ENCODE measurements around the gene ZDHHC12. TPM values are rescaled to one million over a fixed set of nuclear protein-coding genes. Genes with fewer than 3 reads are reported as not detected.
A peak's percentile ranks its signal among the peaks of the same experiment; 100 is the strongest.

ZDHHC12 gene
- total RNA-seq, 6 experiments from 2014 or later: 48.1 to 54.6 (median 53.1) TPM

- H3K4me1 Mint-ChIP-seq (ENCODE audit: low read depth): no peaks in the 10 kb centered on the region
- no peak overlapping the region for H3K4me3 Mint-ChIP-seq
- H3K9me3 Mint-ChIP-seq: no peaks in the 10 kb centered on the region
- no peak for DNase-seq
- H3K27ac Mint-ChIP-seq: no peak overlapping the region
- no peaks in the 10 kb centered on the region for H3K27me3 Mint-ChIP-seq (ENCODE audit: insufficient read depth)
- TF ChIP-seq, protein P1, sequence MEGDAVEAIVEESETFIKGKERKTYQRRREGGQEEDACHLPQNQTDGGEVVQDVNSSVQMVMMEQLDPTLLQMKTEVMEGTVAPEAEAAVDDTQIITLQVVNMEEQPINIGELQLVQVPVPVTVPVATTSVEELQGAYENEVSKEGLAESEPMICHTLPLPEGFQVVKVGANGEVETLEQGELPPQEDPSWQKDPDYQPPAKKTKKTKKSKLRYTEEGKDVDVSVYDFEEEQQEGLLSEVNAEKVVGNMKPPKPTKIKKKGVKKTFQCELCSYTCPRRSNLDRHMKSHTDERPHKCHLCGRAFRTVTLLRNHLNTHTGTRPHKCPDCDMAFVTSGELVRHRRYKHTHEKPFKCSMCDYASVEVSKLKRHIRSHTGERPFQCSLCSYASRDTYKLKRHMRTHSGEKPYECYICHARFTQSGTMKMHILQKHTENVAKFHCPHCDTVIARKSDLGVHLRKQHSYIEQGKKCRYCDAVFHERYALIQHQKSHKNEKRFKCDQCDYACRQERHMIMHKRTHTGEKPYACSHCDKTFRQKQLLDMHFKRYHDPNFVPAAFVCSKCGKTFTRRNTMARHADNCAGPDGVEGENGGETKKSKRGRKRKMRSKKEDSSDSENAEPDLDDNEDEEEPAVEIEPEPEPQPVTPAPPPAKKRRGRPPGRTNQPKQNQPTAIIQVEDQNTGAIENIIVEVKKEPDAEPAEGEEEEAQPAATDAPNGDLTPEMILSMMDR (IDR thresholded peaks at IDR 0.05): no peak
- peaks cover under 1% of the 10 kb centered on the region; the same call in 1 of the 2 replicates for H3K36me3 Mint-ChIP-seq (ENCODE audit: low read depth)
Measured at GRCh38 chr9:128742401-128742800, 18.5 kb upstream of the ZDHHC12 start.

DNA sequence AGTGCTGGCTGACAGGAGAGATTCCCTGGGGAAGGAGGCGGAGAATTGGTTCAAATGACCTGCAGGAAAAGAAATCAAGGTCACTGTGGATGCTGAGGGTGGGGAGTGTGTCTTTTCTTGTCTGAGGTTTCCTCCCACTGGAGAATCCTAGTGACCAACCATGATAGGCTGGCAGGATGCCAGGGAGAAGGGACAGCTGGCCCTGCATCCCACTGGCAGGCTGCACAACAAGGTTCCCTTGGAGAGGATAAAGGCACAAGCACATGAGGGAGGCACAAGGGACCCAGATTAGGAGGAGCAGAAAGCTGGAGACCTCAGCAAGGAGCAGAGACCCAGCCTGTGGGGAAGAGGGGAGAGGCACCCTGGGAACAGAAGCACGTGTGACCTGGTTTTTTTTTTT is 11.4 kb upstream of the ZDHHC12 start:
- Mint-ChIP-seq H3K27ac (peak overlapping the region; percentile 47; the same call in 1 of the 2 replicates), H3K9me3 (no peaks in the 10 kb centered on the region), H3K27me3 (ENCODE audit: insufficient read depth) (no peaks in the 10 kb centered on the region; the same call in 1 of the 2 replicates), H3K4me3 (no peak overlapping the region), H3K36me3 (ENCODE audit: low read depth) (peaks cover 10% of the 10 kb centered on the region), H3K4me1 (ENCODE audit: low read depth) (no peaks in the 10 kb centered on the region; the same call in 1 of the 2 replicates)
- DNase-seq: no peak
- TF ChIP-seq, protein P1 (IDR thresholded peaks at IDR 0.05): no peak

DNA sequence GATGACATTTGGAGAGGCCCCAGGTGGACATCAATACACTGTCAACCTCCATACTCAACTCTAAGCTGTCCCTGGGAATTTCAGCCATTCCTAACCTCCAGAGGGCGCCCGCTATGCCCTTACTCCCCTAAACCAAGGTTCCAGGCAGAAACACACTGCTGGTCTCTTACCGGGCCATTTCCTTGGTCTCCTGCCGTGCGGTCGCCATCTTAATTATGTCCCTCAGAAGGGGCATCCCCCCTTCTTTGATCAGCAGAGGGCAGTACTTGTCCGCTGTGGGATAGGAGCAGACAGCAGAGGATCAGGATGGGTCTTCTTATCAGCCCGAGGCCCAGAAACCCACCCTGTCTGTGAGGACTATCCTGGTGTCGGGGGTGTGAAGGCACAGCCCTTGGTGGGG is 9.3 kb upstream of the ZDHHC12 start:
- Mint-ChIP-seq H3K4me3 (peak overlapping the region; percentile 21; the same call in 1 of the 2 replicates), H3K36me3 (ENCODE audit: low read depth) (peaks cover 10% of the 10 kb centered on the region), H3K27me3 (ENCODE audit: insufficient read depth) (no peaks in the 10 kb centered on the region; the same call in 1 of the 2 replicates), H3K9me3 (no peaks in the 10 kb centered on the region), H3K27ac (peak overlapping the region; percentile 60; the same call in 1 of the 2 replicates), H3K4me1 (ENCODE audit: low read depth) (no peaks in the 10 kb centered on the region; the same call in 1 of the 2 replicates)
- TF ChIP-seq, protein P1 (IDR thresholded peaks at IDR 0.05): peak; percentile 82
- DNase-seq: peak; percentile 54

GRCh38 chr9:128732576-128732975 is 8.6 kb upstream of the ZDHHC12 start:
- no peak overlapping the region for H3K27ac Mint-ChIP-seq
- H3K27me3 Mint-ChIP-seq (ENCODE audit: insufficient read depth): no peaks in the 10 kb centered on the region; the same call in 1 of the 2 replicates
- TF ChIP-seq, protein P1 (IDR thresholded peaks at IDR 0.05): no peak
- H3K4me3 Mint-ChIP-seq: no peak overlapping the region
- DNase-seq: no peak
- peaks cover 10% of the 10 kb centered on the region for H3K36me3 Mint-ChIP-seq (ENCODE audit: low read depth)
- no peaks in the 10 kb centered on the region for H3K9me3 Mint-ChIP-seq
- H3K4me1 Mint-ChIP-seq (ENCODE audit: low read depth): no peaks in the 10 kb centered on the region; the same call in 1 of the 2 replicates

DNA sequence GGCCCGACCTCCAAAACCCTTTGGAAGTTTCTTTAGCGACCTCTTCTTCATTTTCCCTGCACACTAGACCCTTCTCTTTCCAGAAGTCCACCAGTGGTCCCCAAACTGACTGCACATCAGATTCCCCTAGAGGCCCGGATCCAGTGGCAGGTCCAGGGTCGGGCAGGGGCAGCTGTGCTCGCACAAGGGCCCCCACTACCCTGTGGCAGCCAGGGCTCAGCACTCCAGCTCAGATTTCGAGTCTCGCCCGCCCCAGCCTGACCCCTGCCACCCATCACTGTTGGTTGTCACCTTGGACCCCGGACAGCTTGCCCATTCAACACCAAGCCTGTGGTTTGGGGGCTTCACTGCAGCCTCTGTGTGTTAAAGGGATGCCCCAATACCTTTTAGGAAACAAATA is 7.8 kb upstream of the ZDHHC12 start:
- Mint-ChIP-seq H3K4me1 (ENCODE audit: low read depth) (no peaks in the 10 kb centered on the region; the same call in 1 of the 2 replicates), H3K27me3 (ENCODE audit: insufficient read depth) (no peaks in the 10 kb centered on the region; the same call in 1 of the 2 replicates), H3K9me3 (no peaks in the 10 kb centered on the region), H3K36me3 (ENCODE audit: low read depth) (peaks cover 6% of the 10 kb centered on the region; the same call in 1 of the 2 replicates), H3K27ac (no peak overlapping the region), H3K4me3 (no peak overlapping the region)
- TF ChIP-seq, protein P1 (IDR thresholded peaks at IDR 0.05): no peak
- DNase-seq: no peak

Data from HFFc6 (cell line).